Stromal cell of bone marrow (primary cell): ENCODE results near the gene CPA2.

Experiments used
- DNase-seq: peaks from one replicate; pipeline ENCODE4 v3.0.0-alpha.2; 2012; ENCODE audit warnings: low read depth

The CPA2 gene

GRCh38 chr7:130279906-130280305 lies 13.2 kb downstream of the CPA2 start:
- DNase-seq = no peak

DNA sequence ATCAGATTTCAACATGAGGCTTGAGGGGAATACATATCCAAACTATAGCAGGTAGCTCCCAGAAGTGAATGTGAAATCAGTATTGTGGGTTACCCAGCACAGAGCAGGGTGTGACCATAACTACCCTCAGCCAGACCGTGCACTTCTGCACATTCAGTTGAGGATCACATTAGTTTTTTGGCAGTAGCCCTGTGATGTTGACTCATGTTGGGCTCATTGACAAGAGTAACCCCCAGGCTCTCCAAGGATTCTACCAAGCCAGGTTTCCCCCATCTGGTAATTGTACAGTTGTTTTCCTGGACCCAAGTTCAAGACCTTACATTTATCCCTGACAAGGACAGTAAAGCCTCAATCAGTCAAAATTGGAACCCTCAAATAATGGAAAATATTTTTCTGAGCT lies 14.6 kb downstream of the CPA2 start:
- peak; percentile 82 for DNase-seq

DNA sequence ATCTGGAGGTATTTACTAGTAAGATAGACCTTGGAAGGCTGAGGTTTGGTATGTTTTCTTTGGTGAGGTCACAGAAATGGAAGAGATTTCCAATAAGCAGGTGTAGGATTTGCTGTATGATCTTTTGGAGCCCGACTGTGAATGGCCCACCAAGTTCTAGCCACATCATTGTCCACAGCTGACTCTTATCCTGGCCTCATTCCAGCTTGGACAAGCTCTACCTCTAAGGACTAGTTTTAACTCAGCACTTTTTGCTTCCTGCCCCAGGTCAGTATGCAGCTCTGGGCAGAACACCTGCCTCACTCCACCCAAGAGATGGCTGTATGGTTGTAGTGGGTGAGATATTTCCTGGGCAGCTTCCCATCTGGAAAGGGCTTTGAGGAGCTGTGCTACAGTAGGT lies 20.2 kb downstream of the CPA2 start:
- no peak for DNase-seq

- DNase-seq = no peak
Measured at GRCh38 chr7:130288168-130288567, 21.5 kb downstream of the CPA2 start.

DNA sequence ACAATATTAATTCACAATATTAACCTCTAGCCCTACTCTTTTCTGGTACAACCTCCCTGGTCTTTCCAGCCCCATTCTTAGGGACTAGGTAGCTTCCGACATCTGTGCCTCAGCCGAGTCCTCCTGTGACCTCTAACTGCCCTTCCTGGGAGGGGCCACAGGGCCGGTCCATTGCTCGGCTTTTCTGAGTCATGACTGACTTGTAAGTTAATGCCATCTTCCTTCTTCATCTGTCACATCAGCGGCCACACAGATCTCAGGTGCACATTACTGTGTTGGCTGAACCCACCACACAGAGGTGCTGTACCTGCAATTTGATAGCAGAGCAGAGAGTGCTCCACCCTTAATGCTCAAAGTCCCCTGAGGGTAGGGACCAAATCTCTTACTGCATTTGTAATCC lies 22.2 kb downstream of the CPA2 start:
- DNase-seq = no peak

DNA sequence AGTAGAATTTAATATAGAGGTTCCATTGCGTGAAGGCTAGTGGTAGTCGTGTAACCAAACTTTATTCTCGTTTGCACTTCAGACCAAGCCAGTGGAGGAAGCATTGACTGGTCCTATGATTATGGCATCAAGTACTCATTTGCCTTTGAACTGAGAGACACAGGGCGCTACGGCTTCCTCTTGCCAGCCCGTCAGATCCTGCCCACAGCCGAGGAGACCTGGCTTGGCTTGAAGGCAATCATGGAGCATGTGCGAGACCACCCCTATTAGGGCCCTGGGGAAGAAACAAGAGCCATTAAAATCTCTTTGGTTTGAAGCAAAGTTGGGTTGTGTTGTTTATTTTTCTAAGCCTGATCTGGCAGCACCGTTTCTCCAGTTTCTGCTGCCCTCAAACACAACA lies 22.8 kb downstream of the CPA2 start:
- no peak for DNase-seq

DNA sequence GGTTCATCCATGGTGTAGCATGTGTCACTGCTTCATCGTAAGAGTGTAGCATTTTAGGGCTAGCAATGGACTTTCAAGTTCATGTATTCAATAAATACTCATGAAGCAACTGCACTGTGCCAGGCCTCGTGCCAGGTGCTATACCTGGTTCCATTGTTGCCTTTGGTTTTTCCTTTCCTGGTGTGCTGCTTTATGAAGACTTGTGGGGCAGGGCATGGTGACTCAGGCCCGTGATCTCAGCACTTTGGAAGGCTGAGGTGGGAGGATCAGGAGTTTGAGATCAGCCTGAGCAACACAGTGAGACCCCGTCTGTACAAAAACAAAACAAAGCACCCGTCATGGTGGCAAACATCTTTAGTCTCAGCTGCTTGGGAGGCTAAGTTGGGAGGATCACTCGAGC lies 24.1 kb downstream of the CPA2 start:
- DNase-seq = no peak

- peak; percentile 97 for DNase-seq
Measured at GRCh38 chr7:130292682-130293257, 26.1 kb downstream of the CPA2 start, which contains the start of gene CPA4. CPA4 (plus strand) TSS chr7:130293161; CDS start chr7:130293181, 20 bp downstream.

GRCh38 chr7:130293521-130293920 lies 26.9 kb downstream of the CPA2 start:
- DNase-seq = no peak

DNA sequence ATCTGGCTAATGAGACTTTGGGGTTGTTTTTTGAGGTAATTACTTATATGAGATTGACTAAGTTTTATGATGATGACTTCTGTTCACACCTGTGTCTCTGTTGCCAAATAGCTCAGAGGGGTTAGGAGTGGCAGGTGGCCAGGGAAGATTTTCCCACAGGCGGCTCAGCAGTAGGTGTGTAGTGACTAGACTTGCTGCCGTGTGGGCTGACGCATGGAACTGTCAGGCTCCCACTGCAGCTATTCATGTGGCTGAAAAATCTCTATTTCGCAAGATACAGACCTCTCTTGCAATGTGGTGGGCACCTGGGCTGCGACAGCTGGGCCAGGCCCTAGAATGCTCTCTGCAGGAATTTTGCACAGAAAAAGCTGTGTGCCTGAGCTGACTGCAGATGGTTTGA lies 27.7 kb downstream of the CPA2 start:
- no peak for DNase-seq

GRCh38 chr7:130296221-130296951 lies 29.7 kb downstream of the CPA2 start:
- DNase-seq = no peak

GRCh38 chr7:130297628-130298543 lies 31.2 kb downstream of the CPA2 start:
- no peak for DNase-seq

DNA sequence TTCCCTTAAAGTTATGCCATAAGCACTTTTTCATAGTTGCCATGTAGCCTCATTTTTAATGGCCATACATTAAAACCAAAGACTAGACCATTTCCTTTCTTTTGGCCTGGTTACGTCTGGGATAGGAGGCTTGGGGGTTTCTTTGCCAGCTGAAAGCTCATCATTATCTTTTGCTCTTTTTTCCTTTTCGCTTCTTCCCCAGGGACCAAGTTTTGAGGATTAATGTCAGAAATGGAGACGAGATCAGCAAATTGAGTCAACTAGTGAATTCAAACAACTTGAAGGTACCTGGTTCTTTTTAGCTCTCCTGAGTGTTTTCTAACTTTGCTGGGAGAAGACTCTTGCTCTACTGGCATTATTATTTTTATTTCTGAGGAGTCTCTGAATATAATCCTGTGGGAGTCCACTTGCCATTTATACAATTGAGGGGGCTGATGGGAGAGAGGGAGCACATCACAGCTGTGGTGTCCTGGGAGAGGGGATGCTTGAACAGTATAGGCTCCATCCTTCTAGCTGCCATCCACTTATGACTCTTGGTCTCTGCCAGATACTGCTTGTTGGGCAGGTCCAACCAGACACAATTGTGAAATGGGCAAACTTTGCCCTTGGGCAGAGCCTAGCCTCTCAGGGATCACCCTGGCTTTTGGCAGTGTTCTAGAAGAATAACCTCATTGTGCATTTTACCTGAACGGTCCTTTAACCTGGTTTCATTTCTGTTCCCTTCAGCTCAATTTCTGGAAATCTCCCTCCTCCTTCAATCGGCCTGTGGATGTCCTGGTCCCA lies 32.1 kb downstream of the CPA2 start:
- DNase-seq = no peak

GRCh38 chr7:130299866-130300265 lies 33.2 kb downstream of the CPA2 start:
- no peak for DNase-seq

- no peak for DNase-seq
Measured at GRCh38 chr7:130301501-130302020, 34.9 kb downstream of the CPA2 start.

DNA sequence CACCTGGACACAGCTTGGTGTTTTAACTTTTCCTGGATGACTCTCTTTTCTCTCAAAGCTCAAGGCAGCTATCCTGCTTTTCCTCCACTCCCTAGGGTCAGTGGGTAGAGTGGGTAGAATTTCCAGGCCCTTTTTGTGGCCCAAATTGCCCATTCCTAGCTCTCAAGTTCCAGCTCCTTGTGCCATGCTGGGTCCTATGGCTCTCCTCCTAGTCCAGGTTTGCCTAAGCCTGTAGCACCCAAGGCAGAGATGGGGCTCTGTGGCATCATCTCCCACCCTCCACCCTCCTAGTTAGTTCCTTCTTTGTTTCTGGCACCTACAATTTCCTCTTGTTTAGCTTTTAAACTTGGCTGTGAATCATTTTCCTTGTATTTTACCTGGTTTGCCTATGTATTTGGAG lies 36.0 kb downstream of the CPA2 start:
- no peak for DNase-seq

DNA sequence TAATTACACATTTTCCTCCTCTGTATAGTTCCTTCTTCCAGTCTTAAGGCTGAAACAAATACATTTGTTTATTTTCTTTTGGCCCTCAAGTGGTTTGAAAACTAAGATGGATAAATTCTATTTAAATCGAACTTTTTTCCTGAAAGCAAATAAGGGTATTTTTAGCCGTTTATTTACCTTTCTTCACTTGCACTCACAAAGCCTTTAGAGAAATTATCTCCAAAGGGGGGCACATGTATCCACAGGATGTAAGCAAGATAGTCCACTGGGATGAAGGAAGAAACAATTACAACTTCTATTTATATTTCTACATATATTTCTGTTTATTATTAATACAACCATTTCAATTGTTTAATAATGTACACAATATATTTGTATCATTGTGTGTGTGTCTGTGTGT lies 36.5 kb downstream of the CPA2 start:
- DNase-seq = no peak

DNA sequence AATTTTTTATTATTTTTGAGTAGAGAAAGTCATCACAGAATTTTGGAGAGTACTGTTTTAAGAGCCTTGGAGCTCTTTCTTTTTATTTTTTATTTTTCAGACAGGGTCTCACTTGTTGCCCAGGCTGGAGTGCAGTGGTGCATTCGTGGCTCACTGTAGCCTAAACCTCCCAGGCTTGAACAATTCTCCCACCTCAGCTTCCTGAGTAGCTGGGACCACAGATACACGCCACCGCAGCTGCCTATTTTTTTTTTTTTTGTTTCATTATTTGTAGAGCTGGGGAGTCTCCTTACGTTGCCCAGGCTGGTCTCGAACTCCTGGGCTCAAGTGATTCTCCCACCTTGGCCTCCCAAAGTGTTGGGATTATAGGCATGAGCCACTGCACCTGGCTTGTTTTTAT lies 36.9 kb downstream of the CPA2 start:
- DNase-seq = no peak

- DNase-seq = no peak
Measured at GRCh38 chr7:130303982-130304381, 37.3 kb downstream of the CPA2 start.

- DNase-seq = no peak
Measured at GRCh38 chr7:130304878-130305277, 38.2 kb downstream of the CPA2 start.

DNA sequence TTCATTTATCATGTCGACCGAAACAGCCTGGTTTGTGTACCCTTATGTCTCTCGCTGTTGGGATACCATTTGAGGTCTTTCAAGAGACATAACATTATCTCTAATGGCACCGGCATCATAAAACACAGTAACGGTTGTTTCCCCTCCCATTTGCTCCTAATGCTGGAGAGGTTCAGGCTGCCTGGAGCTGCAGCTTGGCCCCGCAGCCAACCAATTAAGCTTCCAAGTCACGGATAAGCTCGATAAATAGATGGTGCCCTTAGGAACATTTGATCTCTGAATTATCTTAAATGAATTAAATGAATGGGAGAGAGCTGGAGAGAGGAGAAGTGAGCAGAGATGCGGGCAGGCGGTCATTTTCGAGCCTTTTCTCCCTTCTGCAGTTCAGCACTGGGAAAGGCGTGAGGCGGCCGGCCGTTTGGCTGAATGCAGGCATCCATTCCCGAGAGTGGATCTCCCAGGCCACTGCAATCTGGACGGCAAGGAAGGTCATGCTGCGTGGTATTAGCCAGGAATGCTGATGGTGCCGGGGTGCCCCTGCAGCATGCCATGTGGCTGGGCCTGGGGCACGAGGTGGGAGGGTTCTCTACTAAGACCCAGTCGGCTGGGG lies 38.9 kb downstream of the CPA2 start:
- DNase-seq = no peak
